GM23248 (cell line): Measurements from ENCODE around the gene GAREM1. TPM values are rescaled to one million over a fixed set of nuclear protein-coding genes. Genes with fewer than 3 reads are reported as not detected.

ENCODE experiments used
- DNase-seq: peaks from one replicate; pipeline ENCODE4 v3.0.0-alpha.2; 2015
- H2AFZ ChIP-seq: fragments of 200-600 bp; sonication (generic); 2 replicates; pipeline ENCODE4 v1.6.1; 2016; ENCODE audit warnings: antibody characterized with exemption
- H3F3A ChIP-seq: fragments of 200-600 bp; sonication (generic); 2 replicates; pipeline ENCODE4 v1.6.1; 2016; ENCODE audit warnings: mild to moderate bottlenecking, antibody characterized with exemption, mixed run types; ENCODE audit not compliant: insufficient read depth
- H3K27ac ChIP-seq: fragments of 200-600 bp; sonication (generic); 2 replicates; pipeline ENCODE4 v1.5.1; 2016; ENCODE audit warnings: mild to moderate bottlenecking
- H3K27me3 ChIP-seq: fragments of 200-600 bp; sonication (generic); replicated peaks from 2 replicates; pipeline ENCODE4 v1.6.1; 2016; ENCODE audit warnings: mild to moderate bottlenecking; ENCODE audit not compliant: insufficient read depth
- H3K36me3 ChIP-seq: fragments of 200-600 bp; sonication (generic); 2 replicates; pipeline ENCODE4 v1.6.1; 2016; ENCODE audit warnings: low read depth, mild to moderate bottlenecking
- H3K4me1 ChIP-seq: fragments of 200-600 bp; sonication (generic); 2 replicates; pipeline ENCODE4 v1.6.1; 2016; ENCODE audit warnings: mild to moderate bottlenecking; ENCODE audit not compliant: insufficient read depth
- H3K4me2 ChIP-seq: fragments of 200-600 bp; sonication (generic); one replicate; pipeline ENCODE4 v1.6.1; 2016; ENCODE audit warnings: mild to moderate bottlenecking; ENCODE audit not compliant: unreplicated experiment
- H3K4me3 ChIP-seq: fragments of 200-600 bp; sonication (generic); 2 replicates; pipeline ENCODE4 v1.5.1; 2016; ENCODE audit warnings: mild to moderate bottlenecking
- H3K79me2 ChIP-seq: fragments of 200-600 bp; sonication (generic); 2 replicates; pipeline ENCODE4 v1.6.1; 2016; ENCODE audit warnings: mild to moderate bottlenecking; ENCODE audit not compliant: insufficient read depth
- H3K9ac ChIP-seq: fragments of 200-600 bp; sonication (generic); 2 replicates; pipeline ENCODE4 v1.6.1; 2016; ENCODE audit warnings: mild to moderate bottlenecking
- H3K9me2 ChIP-seq: fragments of 200-600 bp; sonication (generic); 2 replicates; pipeline ENCODE4 v1.6.1; 2016; ENCODE audit warnings: mixed run types, mild to moderate bottlenecking, moderate library complexity; ENCODE audit not compliant: insufficient read depth
- H3K9me3 ChIP-seq: fragments of 200-600 bp; sonication (generic); one replicate; pipeline ENCODE4 v1.6.1; 2017; ENCODE audit warnings: low read depth
- H4K20me1 ChIP-seq: fragments of 200-600 bp; sonication (generic); 2 replicates; pipeline ENCODE4 v1.6.0; 2016; ENCODE audit not compliant: insufficient read depth
- EZH2 ChIP-seq: fragments of 200-600 bp; sonication (generic); IDR thresholded peaks from 2 replicates; pipeline ENCODE4 v1.6.1; 2018; ENCODE audit warnings: antibody characterized with exemption, mild to moderate bottlenecking; ENCODE audit not compliant: insufficient read depth, poor library complexity, severe bottlenecking
- EZH2phosphoT487 ChIP-seq: fragments of 200-600 bp; sonication (generic); IDR thresholded peaks from 2 replicates; pipeline ENCODE4 v1.6.1; 2018; ENCODE audit warnings: antibody characterized with exemption, moderate library complexity, mild to moderate bottlenecking, low read depth; ENCODE audit not compliant: insufficient read depth
- WGBS, 2 experiments: methylation state at CpG; one replicate each; pipeline ENCODE4 v1.1.6; 2015 to 2017; ENCODE audit warnings: low lambda C conversion rate in 2 of 2, low coverage in 1 of 2; ENCODE audit errors: missing lambda C conversion rate in 2 of 2; 5-methylcytosine and 5-hydroxymethylcytosine counted together
- in situ Hi-C: fragments of 300-500 bp; cut with MboI; formaldehyde crosslinking; loops from 2 replicates; pipeline ENCODE4 v1.15.0; 2020
- polyA plus RNA-seq: library from polyadenylated mRNA; unstranded; fragments of >200 nt; fragmentation: Nextera tagmentation; extraction: Ambion mirVana; gene quantifications from 2 replicates; pipeline ENCODE4 v1.2.1, GENCODE V29; 2016
- total RNA-seq: library from RNA; depleted of rRNA; stranded (reverse); fragments of >200 nt; shearing (Covaris generic); gene quantifications from 2 replicates; pipeline ENCODE4 v1.2.3, GENCODE V29; 2014

GAREM1 gene
- total and polyA plus RNA-seq, 2 experiments from 2014 or later = 0.30 to 1.2 TPM

- no peaks in the 10 kb centered on the region for H3K36me3 ChIP-seq
- H3F3A ChIP-seq = 0 out of 2 replicates have a peak, but pooled peaks cover 2% of the 10 kb centered on the region
- H3K79me2 ChIP-seq = no peaks in the 10 kb centered on the region
- H3K4me3 ChIP-seq = no peak overlapping the region
- H3K9me2 ChIP-seq = no peaks in the 10 kb centered on the region
- 36 to 41% methylated on average over 4 of the region's 4 CpGs for WGBS, 2 experiments
- DNase-seq = peak; percentile 44
- no peak for TF ChIP-seq EZH2
- TF ChIP-seq EZH2phosphoT487 = no peak
- H3K4me1 ChIP-seq = peaks cover 21% of the 10 kb centered on the region
- no peaks in the 10 kb centered on the region for H3K27me3 ChIP-seq
- H3K4me2 ChIP-seq = peak overlapping the region; percentile 52
- no peak overlapping the region for H2AFZ ChIP-seq
- H3K9ac ChIP-seq = no peak overlapping the region
- H3K27ac ChIP-seq = peak overlapping the region; percentile 30
- no peaks in the 10 kb centered on the region for H4K20me1 ChIP-seq
- in situ Hi-C loops = loop anchor here (10.0 kb wide), 1 partner anchor 62 kb away; no protein-coding TSS in a partner anchor
- H3K9me3 ChIP-seq = no peaks in the 10 kb centered on the region
Measured at GRCh38 chr18:32427084-32427900, 43.4 kb downstream of the GAREM1 start.

- no peak overlapping the region for H2AFZ ChIP-seq
- H3K36me3 ChIP-seq = no peaks in the 10 kb centered on the region
- no peaks in the 10 kb centered on the region for H3K79me2 ChIP-seq
- WGBS, 2 experiments = 48 to 52% methylated on average over 1 of the region's 1 CpG
- in situ Hi-C loops = loop anchor here (10.0 kb wide), 1 partner anchor 61 kb away; no protein-coding TSS in a partner anchor
- H3K9me3 ChIP-seq = no peaks in the 10 kb centered on the region
- H3K9me2 ChIP-seq = no peaks in the 10 kb centered on the region
- H3K27ac ChIP-seq = 0 out of 2 replicates have a peak overlapping the region, but pooled peaks have one; percentile 7
- 0 out of 2 replicates have a peak, but pooled peaks cover 2% of the 10 kb centered on the region for H3F3A ChIP-seq
- TF ChIP-seq EZH2phosphoT487 = no peak
- TF ChIP-seq EZH2 = no peak
- no peak overlapping the region for H3K9ac ChIP-seq
- peak overlapping the region; percentile 1 for H3K4me2 ChIP-seq
- no peak overlapping the region for H3K4me3 ChIP-seq
- H3K4me1 ChIP-seq = peaks cover 21% of the 10 kb centered on the region
- peak; percentile 57 for DNase-seq
- H3K27me3 ChIP-seq = no peaks in the 10 kb centered on the region
- no peaks in the 10 kb centered on the region for H4K20me1 ChIP-seq
Measured at GRCh38 chr18:32425466-32425865, 45.2 kb downstream of the GAREM1 start.

- Histone ChIP-seq H3K9me2 (no peaks in the 10 kb centered on the region), H4K20me1 (no peaks in the 10 kb centered on the region), H3K9ac (no peak overlapping the region), H3K9me3 (no peaks in the 10 kb centered on the region), H2AFZ (no peak overlapping the region), H3K79me2 (no peaks in the 10 kb centered on the region), H3K27me3 (no peaks in the 10 kb centered on the region), H3K4me1 (peaks cover 21% of the 10 kb centered on the region), H3K4me3 (no peak overlapping the region), H3F3A (0 out of 2 replicates have a peak, but pooled peaks cover 2% of the 10 kb centered on the region), H3K27ac (no peak overlapping the region), H3K36me3 (no peaks in the 10 kb centered on the region), H3K4me2 (no peak overlapping the region)
- TF ChIP-seq EZH2phosphoT487 = no peak
- TF ChIP-seq EZH2 = no peak
- DNase-seq = no peak
- in situ Hi-C loops = loop anchor here (10.0 kb wide), 1 partner anchor 60 kb away; no protein-coding TSS in a partner anchor
- WGBS, 2 experiments = 13 to 24% methylated on average over 1 of the region's 1 CpG
Measured at GRCh38 chr18:32424696-32425095, 46.0 kb downstream of the GAREM1 start.

- in situ Hi-C loops = loop anchor here (10.0 kb wide), 1 partner anchor 58 kb away; no protein-coding TSS in a partner anchor
- Histone ChIP-seq H4K20me1 (no peaks in the 10 kb centered on the region), H3K79me2 (no peaks in the 10 kb centered on the region), H3K27me3 (no peaks in the 10 kb centered on the region), H3K9me2 (no peaks in the 10 kb centered on the region), H3K36me3 (no peaks in the 10 kb centered on the region), H3K9me3 (no peaks in the 10 kb centered on the region), H3K4me1 (peaks cover 21% of the 10 kb centered on the region), H2AFZ (no peak overlapping the region), H3F3A (0 out of 2 replicates have a peak, but pooled peaks cover 2% of the 10 kb centered on the region), H3K9ac (no peak overlapping the region), H3K4me2 (no peak overlapping the region), H3K27ac (no peak overlapping the region), H3K4me3 (no peak overlapping the region)
- TF ChIP-seq EZH2 = no peak
- TF ChIP-seq EZH2phosphoT487 = no peak
- WGBS, 2 experiments = 91 to 95% methylated on average over 4 of the region's 4 CpGs
- no peak for DNase-seq
Measured at GRCh38 chr18:32422978-32423740, 47.5 kb downstream of the GAREM1 start.
